Sigmoid colon (tissue), 4 donors: ENCODE measurements around the gene RABEP2.

ENCODE experiments used
- CTCF ChIP-seq, 4 experiments: fragments of 450-650 bp in 3 of 4; fragments of 200-600 bp in 1 of 4; IDR thresholded peaks; one replicate each; pipeline ENCODE4 v1.5.1; 2016 to 2019; ENCODE audit warnings: antibody characterized with exemption in 4 of 4, mild to moderate bottlenecking in 3 of 4, moderate library complexity in 2 of 4
- EP300 ChIP-seq, 4 donors: sonication (generic); formaldehyde crosslinking; IDR thresholded peaks; one replicate each; pipeline ENCODE4 v1.6.1; 2017; ENCODE audit warnings: antibody characterized with exemption in 4 of 4
- POLR2A ChIP-seq, 2 donors: fragments of 450-650 bp; IDR thresholded peaks; one replicate each; pipeline ENCODE4 v1.6.1; 2016; ENCODE audit warnings: antibody characterized with exemption in 2 of 2, mild to moderate bottlenecking in 2 of 2, moderate library complexity in 2 of 2
- POLR2AphosphoS5 ChIP-seq, 4 donors: sonication (generic); formaldehyde crosslinking; IDR thresholded peaks; one replicate each; pipeline ENCODE4 v1.6.1; 2017; ENCODE audit warnings: antibody characterized with exemption in 4 of 4

- no peak for TF ChIP-seq POLR2A (IDR thresholded peaks at IDR 0.05)
- no peak for TF ChIP-seq CTCF (IDR thresholded peaks at IDR 0.05)
- no peak for TF ChIP-seq EP300 (IDR thresholded peaks at IDR 0.05)
- TF ChIP-seq POLR2AphosphoS5 (IDR thresholded peaks at IDR 0.05), result no peak
These were observed 33.2 kb upstream of the RABEP2 start for GRCh38 chr16:28958216-28958615.
